NCI-H345 treated with DMSO at 0.1 percent for 48 hours (cell line): Measurements from ENCODE around the gene TGFBRAP1.
"Not testable (repeated sequence)": the region's sequence is repeated elsewhere in the genome, so short reads cannot be mapped to it uniquely, and the experiment has no call there.

ENCODE experiments used
- DNase-seq: peaks from one replicate; lab custom pipeline; 2025; ENCODE audit not compliant: unreplicated experiment; lab: John Stamatoyannopoulos, UW

The TGFBRAP1 gene

DNA sequence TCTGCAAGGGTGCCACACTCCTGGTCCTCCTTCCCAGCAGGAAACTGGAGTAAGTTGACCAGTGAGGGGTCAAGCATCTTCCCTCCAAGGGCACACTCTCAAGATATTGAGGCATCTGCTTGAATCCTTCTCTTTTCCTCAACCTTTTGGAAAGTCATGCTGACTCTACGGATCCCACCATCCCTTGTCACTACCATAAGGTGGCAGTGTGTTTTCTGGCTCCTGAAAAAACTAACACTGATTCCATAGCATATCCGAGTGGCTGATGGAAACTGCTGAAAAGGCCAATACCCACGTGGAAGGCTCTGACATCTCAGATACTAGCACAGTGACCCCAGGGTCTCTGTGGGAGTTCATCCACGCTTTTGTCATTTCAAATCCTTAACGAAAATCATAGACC, 50.9 kb downstream of the TGFBRAP1 start:
- DNase-seq = no peak

DNA sequence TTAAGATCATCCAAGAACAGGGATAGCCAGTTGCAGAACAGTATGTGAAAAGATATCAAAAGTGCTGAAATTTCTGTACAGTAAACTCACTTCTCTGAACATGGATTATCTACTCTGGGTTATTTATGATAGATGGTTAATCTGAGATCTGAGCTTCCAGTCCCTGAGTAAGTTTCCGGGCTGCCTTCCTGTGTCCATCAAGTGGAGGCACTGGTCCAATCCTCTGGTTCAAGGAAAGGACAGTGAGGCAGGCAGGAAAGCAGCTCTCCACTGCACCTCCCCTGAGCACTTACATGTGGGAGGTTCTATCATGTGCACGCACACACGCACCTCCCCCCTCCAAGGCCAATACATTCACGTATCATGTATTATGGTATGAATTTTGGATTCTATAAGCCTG, 55.5 kb downstream of the TGFBRAP1 start:
- no peak for DNase-seq

DNA sequence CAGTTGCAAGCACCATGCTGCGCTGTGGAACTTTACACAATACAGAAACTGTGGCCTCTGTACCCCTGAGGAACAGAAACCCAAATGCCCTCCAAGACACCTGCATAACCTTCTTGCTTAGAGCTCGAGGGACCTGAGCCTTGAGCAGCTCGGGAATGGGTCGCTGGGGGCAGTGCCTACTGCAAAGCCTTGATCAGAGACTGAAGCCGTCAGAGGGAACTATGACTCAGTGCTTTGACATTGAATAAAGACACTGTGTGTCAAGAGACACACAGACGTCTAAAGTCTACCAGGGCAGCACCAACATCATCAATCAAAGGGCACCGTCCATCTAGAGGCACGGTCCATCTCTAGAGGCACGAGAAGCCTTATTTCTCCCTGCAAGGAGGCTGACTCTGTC, 57.4 kb downstream of the TGFBRAP1 start:
- DNase-seq = no peak

DNA sequence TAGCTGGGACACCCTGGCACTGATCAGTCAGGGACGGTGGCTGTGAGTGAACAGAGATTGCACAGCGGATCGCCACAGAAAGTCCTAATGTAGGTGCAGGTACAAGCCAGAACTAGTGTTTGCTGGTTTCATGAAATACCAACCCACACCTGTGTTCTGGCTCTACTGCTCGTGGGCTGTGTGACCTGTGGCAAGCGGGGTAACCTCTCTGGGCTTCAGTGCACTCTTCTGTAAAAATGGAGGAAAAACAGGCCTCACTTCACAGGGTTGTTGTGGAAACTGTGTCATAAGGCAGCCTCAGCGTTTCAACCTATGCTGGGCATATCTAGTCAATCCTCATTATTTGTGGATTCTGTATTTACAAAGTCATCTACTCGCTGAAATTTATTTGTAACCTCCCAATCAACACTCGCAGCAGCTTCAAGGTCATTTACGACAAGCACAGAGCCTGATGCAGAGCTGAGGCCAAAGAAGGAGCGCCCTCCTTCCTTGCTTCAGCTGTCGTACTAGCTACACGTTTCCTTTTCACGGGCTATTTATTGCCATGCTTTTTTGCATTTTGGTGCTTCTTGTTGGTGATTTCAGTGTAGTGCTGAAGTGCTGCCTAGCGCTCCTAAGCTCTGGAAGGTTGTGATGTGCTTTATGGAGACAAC, 58.0 kb downstream of the TGFBRAP1 start:
- no peak for DNase-seq

DNA sequence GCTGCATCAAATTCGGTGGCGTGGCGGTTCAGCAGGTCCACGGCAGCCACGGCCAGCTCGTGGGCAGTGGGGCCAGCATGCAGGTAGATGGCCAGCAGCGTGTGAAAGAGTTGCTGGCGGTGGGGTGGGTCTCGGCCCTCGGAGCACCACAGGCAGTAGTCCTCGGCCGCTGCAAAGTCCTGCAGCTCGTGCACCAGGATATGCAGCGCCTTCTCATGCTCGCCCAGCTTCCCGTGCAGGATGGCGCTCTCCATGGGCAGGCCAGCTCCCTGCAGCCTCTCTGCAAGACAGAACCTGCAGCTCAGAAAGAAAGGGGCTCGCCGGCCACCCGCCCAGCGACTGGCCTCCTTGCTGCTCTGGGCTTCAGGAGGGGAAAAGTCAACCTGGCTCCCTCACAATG, 60.1 kb downstream of the TGFBRAP1 start:
- DNase-seq = no peak

DNA sequence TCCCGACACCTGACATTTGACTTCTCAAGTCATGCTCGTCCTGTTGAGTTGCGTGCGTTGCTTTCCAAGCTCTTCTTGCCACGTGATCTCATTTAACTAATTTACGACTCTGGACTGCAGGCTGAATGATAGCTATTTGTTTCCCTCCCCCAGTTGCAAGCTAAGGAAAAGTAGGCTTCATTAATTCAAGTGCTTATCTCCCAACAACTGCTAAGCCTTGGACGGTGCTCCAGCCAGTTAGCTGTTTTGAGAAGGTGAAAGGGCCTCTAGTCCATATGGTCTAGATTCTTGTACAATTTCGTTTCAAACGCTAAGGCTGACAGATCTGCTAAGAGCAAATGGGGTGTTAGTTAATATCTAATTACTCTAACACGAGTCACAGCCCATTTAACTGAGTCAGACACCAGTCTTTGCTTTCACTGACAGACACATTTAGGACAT, 66.9 kb downstream of the TGFBRAP1 start:
- no peak for DNase-seq

DNA sequence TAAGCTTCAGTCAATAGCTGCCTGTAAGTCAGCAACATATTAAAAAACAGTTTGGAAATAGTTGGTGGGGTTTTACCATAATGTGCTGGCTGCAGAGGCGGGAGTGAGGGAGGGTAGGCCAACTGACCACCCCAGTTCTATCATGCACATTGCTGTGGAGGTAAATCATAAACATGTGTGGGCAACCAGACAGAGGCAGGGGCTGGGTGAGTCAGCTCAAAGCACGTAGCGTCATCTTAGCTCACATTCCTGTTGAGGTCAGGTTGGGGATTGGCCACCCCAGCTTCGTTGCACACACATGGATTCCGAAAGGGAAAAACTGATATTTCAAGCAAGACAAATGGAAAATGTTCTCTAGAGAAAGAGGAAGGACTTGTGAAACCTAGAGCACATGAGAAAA, 68.5 kb downstream of the TGFBRAP1 start:
- DNase-seq = no peak

DNA sequence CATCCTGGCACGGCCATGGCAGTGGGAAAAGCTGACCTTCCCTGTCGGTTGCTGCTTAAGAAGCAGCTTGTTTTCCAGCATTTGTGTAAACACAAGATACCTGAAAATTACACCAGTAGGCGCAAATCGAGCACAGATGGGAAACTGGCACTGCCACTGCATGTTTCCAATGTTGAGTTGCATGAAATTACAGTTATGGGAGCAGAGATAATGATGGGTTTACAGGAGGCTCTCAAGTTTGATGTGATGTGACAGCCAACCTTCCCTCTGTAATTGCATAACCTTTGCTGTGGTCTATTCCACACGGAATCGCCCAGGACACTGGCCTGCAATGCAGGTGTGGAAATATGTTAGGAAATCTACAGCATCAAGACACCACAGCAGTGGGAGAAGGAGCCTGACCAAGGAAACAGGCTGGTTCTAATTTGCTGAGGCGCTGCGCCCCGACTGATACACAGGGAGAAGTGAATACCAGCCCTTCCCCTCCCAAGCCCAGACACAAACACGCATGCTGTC, 70.6 kb downstream of the TGFBRAP1 start:
- DNase-seq = no peak

DNA sequence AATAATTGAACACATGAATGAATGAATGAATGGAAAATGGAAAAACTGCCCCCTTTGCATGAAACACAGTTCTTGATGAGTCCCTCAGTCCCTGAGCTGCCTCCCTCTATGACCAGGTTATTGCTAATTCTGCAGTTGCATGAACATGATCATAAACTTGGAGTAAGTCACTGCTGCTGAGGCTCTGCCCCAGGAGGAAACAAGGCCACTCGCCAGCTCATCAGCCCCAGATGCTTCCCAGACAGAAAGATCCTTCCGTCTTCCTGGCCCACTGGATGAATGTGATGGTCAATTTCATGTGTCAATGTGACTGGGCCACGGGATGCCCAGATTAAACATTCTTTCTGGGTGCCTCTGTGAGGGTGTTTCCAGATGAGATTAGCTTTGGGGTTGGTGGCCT, 71.6 kb downstream of the TGFBRAP1 start:
- DNase-seq = no peak

DNA sequence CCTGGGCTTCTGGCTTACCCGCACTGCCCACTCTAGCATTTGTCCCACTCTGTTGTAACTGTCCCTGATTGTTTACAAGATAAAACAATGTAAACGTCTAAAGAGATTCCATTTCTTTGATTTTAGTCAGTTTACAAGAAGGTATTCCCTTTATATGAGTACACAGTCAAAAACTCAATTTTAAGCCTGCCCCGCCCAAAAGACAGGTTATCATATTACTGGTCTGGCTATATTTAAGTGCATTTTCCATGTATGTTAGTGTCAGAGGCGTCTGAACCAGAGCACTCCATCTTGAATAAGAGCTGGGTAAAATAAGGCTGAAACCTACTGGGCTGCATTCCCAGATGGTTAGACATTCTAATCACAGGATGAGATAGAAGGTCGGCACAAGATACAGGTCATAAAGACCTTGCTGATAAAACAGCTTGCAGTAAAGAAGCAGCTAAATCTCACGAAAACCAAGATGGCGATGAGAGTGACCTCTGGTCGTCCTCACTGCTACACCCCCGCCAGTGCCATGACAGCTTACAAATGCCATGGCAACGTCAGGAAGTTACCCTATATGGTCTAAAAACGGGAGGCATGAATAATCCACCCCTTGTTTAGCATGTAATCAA, 73.0 kb downstream of the TGFBRAP1 start:
- DNase-seq = no peak

DNA sequence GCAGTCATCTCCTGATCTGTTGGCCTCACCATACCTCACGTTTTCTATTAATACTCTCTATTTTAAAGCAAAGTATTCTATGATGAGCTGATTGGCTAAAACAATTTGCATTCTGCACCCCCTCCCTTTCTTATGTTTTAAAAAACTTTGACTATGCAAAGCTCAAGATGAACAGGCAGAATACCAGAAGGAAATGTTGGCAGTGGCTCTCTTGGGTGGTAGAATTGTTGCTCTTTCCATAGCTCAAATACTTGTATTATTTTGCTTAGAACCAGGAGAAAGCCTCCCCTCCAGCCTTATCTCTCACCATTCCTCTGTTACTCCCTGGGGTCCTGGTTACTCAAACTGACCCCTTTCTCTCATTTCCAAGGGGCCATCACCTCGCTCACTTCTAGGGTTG, 73.6 kb downstream of the TGFBRAP1 start:
- DNase-seq = no peak

DNA sequence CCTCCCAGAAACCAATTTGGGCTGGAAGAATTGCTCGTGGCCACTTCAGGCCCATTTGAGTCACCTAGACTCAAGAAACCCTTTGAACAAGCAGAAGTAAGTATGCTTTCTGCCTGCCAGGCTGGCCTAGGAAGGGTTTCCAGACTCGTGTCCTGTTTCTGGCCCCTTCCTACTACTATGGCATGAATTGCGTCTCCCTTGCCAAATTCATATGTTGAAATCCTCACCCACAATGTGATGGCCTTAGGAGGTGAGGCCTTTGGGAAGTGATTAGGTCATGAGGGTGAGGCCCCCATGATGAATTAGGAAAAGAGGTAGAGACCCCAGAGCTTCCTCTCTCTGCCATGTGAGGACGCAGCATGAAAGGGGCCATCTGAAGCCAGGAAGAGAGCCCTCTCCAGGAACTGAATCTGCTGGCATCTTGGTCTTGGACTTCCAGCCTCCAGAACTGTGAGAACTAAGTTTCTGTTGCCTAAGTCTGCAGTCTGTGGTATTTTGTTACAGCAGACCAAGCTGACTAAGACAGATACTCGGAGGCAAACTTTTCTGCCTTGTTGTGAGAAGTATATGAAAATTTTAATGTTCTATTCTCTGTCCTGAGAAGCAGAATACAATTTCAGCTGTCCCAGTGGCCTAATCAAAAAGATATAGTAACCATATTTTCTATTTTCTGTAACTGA, 74.9 kb downstream of the TGFBRAP1 start:
- DNase-seq = no peak

DNA sequence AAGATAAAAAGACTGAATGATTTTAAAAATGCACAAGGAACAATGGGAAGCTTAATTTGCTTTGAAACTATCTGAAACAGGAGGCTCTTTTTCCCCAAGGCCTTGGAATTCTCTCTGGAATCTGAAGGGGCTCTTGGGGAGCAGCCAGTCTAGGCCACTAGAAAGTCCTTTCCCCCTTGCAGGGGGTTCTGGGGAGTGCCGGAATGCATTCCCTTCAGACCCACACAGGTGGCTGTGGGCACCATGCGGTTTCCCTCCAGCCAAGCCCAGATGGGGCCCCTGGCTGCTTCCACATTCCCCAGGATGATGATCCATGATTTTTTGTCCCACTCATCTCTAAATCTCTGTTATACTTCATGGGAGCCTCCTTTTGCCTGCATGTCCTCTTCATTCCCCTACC, 77.3 kb downstream of the TGFBRAP1 start:
- no peak for DNase-seq

DNA sequence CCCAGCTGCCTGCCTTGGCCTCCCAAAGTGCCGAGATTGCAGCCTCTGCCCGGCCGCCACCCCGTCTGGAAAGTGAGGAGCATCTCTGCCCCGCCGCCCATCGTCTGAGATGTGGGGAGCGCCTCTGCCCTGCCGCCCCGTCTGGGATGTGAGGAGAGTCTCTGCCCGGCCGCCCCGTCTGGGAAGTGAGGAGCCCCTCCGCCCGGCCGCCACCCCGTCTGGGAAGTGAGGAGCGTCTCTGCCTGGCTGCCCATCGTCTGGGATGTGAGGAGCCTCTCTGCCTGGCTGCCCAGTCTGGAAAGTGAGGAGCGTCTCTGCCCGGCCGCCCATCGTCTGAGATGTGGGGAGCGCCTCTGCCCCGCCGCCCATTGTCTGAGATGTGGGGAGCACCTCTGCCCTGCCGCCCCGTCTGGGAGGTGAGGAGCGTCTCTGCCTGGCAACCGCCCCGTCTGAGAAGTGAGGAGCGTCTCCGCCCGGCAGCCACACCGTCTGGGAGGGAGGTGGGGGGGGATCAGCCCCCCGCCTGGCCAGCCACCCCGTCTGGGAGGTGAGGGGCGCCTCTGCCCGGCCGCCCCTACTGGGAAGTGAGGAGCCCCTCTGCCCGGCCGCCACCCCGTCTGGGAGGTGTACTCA, 78.4 kb downstream of the TGFBRAP1 start:
- not testable (repeated sequence) for DNase-seq

DNA sequence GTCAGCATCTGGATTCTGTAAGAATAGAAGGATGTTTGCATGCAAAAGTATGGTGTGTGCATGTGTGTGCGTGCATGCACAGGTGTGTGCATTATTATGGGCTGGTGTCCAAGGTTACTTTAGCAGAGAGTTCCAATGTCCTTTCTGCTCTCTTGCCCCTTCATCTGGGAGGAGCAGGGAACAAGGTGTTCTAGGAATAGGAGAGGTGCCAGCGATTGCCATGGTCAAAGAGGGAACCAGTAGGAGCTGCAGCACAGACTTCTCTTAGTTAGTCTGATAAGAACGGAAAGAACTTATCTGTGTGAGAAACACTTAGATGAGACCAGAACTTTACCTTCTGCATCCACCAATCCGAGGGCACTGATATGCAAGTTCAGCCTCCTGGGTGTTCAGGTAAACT, 79.6 kb downstream of the TGFBRAP1 start:
- DNase-seq = no peak

DNA sequence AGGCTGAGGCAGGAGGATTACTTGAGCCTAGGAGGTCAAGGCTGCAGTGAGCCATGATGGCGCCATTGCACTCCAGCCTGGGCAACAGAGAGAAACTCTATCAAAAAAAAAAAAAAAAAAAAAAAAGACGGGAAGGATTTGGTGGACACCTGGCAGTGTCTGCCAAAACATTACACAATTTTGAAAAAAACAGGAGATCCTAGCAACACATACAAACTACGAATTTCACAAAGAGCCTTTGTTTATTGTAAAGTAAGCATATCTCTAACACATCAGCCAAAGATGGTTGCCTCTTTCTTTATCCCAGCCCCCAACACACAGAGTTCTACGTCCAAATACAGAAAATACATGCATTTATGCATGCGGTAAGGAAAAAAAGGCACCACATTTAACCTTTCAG, 80.4 kb downstream of the TGFBRAP1 start:
- no peak for DNase-seq

DNA sequence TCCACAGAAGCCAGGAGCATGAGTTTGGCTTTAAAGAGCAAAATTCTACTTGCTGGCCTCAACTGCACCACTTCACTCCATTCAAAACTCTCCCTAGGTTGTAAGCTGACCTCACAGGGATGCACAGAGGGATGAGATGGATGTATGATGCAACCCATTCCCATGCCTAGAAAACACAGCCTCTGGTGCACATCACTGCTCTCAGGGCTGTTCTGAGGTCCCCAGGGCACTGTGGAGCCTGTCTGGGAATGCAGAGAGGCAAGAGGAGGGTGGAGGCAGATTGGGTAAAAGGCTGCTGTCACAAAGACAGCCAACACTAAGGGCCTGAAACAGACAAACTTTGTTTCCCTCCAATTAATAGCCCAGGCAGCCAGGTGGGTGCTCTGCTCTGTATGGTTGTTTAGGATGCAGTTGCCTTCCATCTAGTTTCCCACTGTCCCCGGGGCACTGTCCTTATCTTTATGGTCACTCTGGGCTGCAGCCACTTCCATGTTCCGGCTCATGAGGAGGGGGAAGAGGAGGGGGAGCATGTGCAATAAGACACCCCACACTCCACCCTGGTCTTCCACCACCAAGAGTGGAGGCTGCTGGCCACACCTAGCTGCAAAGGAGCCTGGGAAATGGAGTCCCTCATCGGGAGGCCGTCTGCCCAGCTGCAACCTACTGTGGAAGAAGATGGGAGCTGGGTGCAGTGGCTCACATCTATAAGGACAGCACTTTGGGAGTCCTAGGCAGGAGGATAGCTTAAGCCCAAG, 81.0 kb downstream of the TGFBRAP1 start:
- DNase-seq = no peak

DNA sequence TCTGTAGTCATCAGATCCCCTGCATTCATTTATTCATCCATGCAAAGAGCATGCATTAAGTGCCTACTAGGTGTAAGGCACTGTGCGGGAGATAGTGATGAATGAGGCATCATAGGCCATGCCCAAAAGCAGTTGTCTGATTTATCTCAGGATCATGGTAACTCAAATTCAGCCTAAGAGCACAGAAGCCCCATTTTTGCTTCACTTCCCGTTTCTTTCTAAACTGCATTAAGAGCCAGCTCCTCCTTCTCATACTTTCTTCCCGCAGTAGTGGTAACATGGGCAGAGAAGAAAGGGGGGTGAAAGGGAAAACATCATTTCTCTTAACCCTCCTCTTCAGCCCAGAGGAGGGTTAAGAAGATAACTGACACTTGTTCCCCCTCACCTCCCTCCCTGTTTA, 85.1 kb downstream of the TGFBRAP1 start:
- DNase-seq = no peak

DNA sequence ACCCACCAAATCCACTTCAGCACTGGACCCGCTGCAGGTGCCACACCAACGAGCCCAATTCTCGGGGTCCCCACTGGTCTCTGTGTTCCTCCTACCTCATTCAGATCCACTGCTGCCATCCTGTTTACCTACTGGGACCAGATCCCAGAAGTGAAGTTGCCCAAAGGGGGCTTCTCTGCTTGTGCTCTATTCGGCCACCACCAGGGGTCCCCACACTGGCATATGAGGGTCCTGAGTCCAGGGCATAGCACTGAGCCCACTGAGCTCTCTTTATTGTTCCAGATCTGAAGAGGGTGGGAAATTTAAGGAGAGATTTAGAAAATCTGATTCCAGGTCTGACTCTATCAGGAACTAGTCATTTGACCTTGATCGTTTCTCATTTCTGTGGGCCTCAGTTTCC, 85.6 kb downstream of the TGFBRAP1 start:
- no peak for DNase-seq

DNA sequence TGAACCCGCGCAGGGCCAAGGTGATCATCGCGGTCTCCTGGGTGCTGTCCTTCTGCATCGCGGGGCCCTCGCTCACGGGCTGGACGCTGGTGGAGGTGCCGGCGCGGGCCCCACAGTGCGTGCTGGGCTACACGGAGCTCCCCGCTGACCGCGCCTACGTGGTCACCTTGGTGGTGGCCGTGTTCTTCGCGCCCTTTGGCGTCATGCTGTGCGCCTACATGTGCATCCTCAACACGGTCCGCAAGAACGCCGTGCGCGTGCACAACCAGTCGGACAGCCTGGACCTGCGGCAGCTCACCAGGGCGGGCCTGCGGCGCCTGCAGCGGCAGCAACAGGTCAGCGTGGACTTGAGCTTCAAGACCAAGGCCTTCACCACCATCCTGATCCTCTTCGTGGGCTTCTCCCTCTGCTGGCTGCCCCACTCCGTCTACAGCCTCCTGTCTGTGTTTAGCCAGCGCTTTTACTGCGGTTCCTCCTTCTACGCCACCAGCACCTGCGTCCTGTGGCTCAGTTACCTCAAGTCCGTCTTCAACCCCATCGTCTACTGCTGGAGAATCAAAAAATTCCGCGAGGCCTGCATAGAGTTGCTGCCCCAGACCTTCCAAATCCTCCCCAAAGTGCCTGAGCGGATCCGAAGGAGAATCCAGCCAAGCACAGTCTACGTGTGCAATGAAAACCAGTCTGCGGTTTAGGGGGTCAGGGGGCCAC, 87.1 kb downstream of the TGFBRAP1 start:
- DNase-seq = no peak

DNA sequence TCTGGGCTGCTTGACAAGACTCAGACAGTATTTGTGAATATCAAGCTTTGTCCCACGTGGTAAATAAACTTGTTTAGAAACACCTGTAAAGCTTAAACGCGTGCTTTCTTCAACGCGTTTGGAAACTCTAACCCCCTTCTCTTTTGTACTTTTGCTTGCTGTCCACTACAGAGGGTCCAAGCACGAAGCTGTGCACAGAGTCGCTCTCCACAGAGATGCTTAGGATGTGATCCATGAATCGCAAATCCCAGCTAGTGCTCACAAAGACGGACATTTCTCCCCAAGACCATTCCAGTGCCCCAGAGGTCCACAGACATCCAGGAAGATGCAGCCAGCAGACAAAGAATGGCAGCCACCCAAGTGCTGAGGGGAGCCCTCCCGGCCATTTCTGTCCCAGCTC, 88.1 kb downstream of the TGFBRAP1 start, which contains the start of gene GPR45:
Gene GPR45, plus strand, starts transcription at position 301 of the 400 bp plus-strand sequence. CDS start 116 bp downstream, outside the sequence.
- DNase-seq = no peak
